K562 (cell line): ENCODE measurements around the gene KLHL41. TPM values are rescaled to one million over a fixed set of nuclear protein-coding genes. Genes with fewer than 3 reads are reported as not detected.

Source experiments
- ATAC-seq: fragments of 200-7000 bp; cut with Tn5 transposase; 3 replicates; pipeline ENCODE4 v1.9.1; 2020; ENCODE audit warnings: moderate library complexity
- BruUV-seq: library from RNA; stranded (reverse); fragments of 400-500 nt; replicated peaks from 2 replicates; lab custom pipeline; 2021; lab: Mats Ljungman, UMichigan
- CTCF ChIA-PET: fragments of 300-600 bp; formaldehyde crosslinking; extraction: SDS; loops from one replicate; lab custom pipeline; 2021; ENCODE audit warnings: low intra/inter-chr PET ratio; lab: Yijun Ruan, JAX
- POLR2A ChIA-PET: fragments of 300-600, 350-650 bp; sonication (Branson Sonifier 250); formaldehyde crosslinking; extraction: SDS; loops from one replicate; lab custom pipeline; 2021; ENCODE audit warnings: antibody characterized with exemption, inconsistent platforms; lab: Yijun Ruan, JAX
- DNase-seq, 4 experiments: peaks; one replicate each; pipeline versions ENCODE4 v3.0.0 to v3.0.0-alpha.2; 2011 to 2018; ENCODE audit warnings: low spot score in 3 of 4, mixed read lengths in 3 of 4; ENCODE audit errors: extremely low read depth in 1 of 4
- FAIRE-seq: peaks from 2 replicates; lab custom pipeline; 2011; peaks lifted over from hg19 to GRCh38; lab: Jason Lieb, UNC
- H2AFZ ChIP-seq: 2 replicates; pipeline ENCODE4 v1.6.0; 2011; ENCODE audit warnings: low read depth, low read length, control low read depth, inconsistent platforms
- H3K27ac ChIP-seq: fragments of 200-600 bp; 3 replicates; pipeline ENCODE4 v1.8.0; 2011; ENCODE audit warnings: low read depth, mild to moderate bottlenecking, control low read depth, inconsistent platforms, low read length, moderate library complexity, mixed read lengths; ENCODE audit errors: extremely low read depth
- H3K27me3 ChIP-seq, 2 experiments: fragments of 300-600 bp in 1 of 2; 2 replicates in 1 of 2; 3 replicates in 1 of 2; pipeline versions ENCODE4 v1.6.0 to v1.8.0; 2011; ENCODE audit warnings: inconsistent platforms in 2 of 2, low read length in 2 of 2, mild to moderate bottlenecking in 1 of 2, mixed read lengths in 1 of 2, moderate library complexity in 1 of 2; ENCODE audit not compliant: control insufficient read depth in 2 of 2, insufficient read depth in 2 of 2
- H3K36me3 ChIP-seq: fragments of 300-600 bp; 3 replicates; pipeline ENCODE4 v1.8.0; 2011; ENCODE audit warnings: mild to moderate bottlenecking, low read length, inconsistent platforms; ENCODE audit not compliant: control insufficient read depth, insufficient read depth
- H3K4me1 ChIP-seq, 2 experiments: fragments of 200-600 bp in 1 of 2; replicated peaks in 1 of 2; 2 replicates in 1 of 2; 3 replicates in 1 of 2; pipeline versions ENCODE4 v1.5.1 to v1.8.0; 2011; ENCODE audit warnings: inconsistent platforms in 2 of 2, low read length in 2 of 2, mild to moderate bottlenecking in 1 of 2, mixed read lengths in 1 of 2, moderate library complexity in 1 of 2; ENCODE audit not compliant: control insufficient read depth in 2 of 2, insufficient read depth in 2 of 2
- H3K4me2 ChIP-seq: 2 replicates; pipeline ENCODE4 v1.6.1; 2011; ENCODE audit warnings: low read length, control low read depth, inconsistent platforms, mixed read lengths; ENCODE audit not compliant: insufficient read depth
- H3K4me3 ChIP-seq: fragments of 200-600 bp; sonication (generic), shearing (Covaris generic); 2 replicates; pipeline ENCODE4 v1.5.1; 2016; ENCODE audit warnings: control low read depth, inconsistent platforms
- H3K79me2 ChIP-seq: fragments of 200-600 bp; 3 replicates; pipeline ENCODE4 v1.8.0; 2011; ENCODE audit warnings: low read length, inconsistent platforms; ENCODE audit not compliant: control insufficient read depth, insufficient read depth
- H3K9ac ChIP-seq, 2 experiments: 2 replicates each; pipeline versions ENCODE4 v1.6.0 to v1.6.1; 2011; ENCODE audit warnings: low read depth in 2 of 2, low read length in 2 of 2, control low read depth in 1 of 2, inconsistent platforms in 1 of 2, mild to moderate bottlenecking in 1 of 2, mixed read lengths in 1 of 2; ENCODE audit not compliant: insufficient read depth in 1 of 2
- H3K9me1 ChIP-seq: one replicate; pipeline ENCODE4 v1.6.0; 2011; ENCODE audit warnings: inconsistent platforms, mild to moderate bottlenecking, low read length, moderate library complexity; ENCODE audit not compliant: control insufficient read depth, insufficient read depth
- H3K9me3 ChIP-seq: replicated peaks from 2 replicates; pipeline ENCODE4 v1.5.1; 2011; ENCODE audit warnings: low read depth, low read length, inconsistent platforms; ENCODE audit not compliant: control insufficient read depth, insufficient read depth
- H4K20me1 ChIP-seq: replicated peaks from 2 replicates; pipeline ENCODE4 v1.6.1; 2011; ENCODE audit warnings: low read length, inconsistent platforms, mixed read lengths; ENCODE audit not compliant: control insufficient read depth, insufficient read depth
- BHLHE40 ChIP-seq: IDR thresholded peaks from 2 replicates; pipeline ENCODE4 v1.6.1; 2011; ENCODE audit warnings: low read length, improper control_type of control experiment
- E2F1 ChIP-seq: sonication (generic); formaldehyde crosslinking; IDR thresholded peaks from 2 replicates; pipeline ENCODE4 v1.8.1; 2023; ENCODE audit warnings: mild to moderate bottlenecking, missing genetic modification reagents, moderate library complexity
- ELF4 ChIP-seq: fragments of 450-650 bp; formaldehyde crosslinking; IDR thresholded peaks from 2 replicates; pipeline ENCODE4 v1.4.0; 2022; ENCODE audit warnings: missing genetic modification characterization
- ESRRB ChIP-seq: fragments of 250-450 bp; sonication (Bioruptor Pico); IDR thresholded peaks from 2 replicates; pipeline ENCODE4 v1.5.0; 2020; ENCODE audit warnings: mild to moderate bottlenecking, moderate library complexity, borderline replicate concordance
- EZH2 ChIP-seq: IDR thresholded peaks from 2 replicates; pipeline ENCODE4 v1.6.1; 2012; ENCODE audit warnings: low read depth, mild to moderate bottlenecking, inconsistent platforms, low read length, borderline replicate concordance
- GTF2B ChIP-seq: IDR thresholded peaks from 2 replicates; pipeline ENCODE4 v1.6.1; 2011; ENCODE audit not compliant: insufficient read length; ENCODE audit errors: extremely low read depth
- ILF3 ChIP-seq: fragments of 450-650 bp; IDR thresholded peaks from 2 replicates; pipeline ENCODE4 v1.6.1; 2018; ENCODE audit warnings: antibody characterized with exemption, mild to moderate bottlenecking, moderate library complexity, borderline replicate concordance
- MITF ChIP-seq: IDR thresholded peaks from 2 replicates; pipeline ENCODE4 v1.6.1; 2014; ENCODE audit warnings: antibody characterized with exemption
- PTRF ChIP-seq: fragments of 450-650 bp; IDR thresholded peaks from 2 replicates; pipeline ENCODE4 v1.6.1; 2016; ENCODE audit warnings: mild to moderate bottlenecking, missing genetic modification characterization, missing compliant biosample characterization
- RAD21 ChIP-seq, 2 experiments: fragments of 250-450 bp in 1 of 2; fragments of 450-650 bp in 1 of 2; sonication (Bioruptor Pico) in 1 of 2; formaldehyde crosslinking in 1 of 2; IDR thresholded peaks in 1 of 2; conservative IDR thresholded peaks in 1 of 2; 2 replicates each; pipeline versions ENCODE4 v1.4.0 to v1.8.0; 2020 to 2022; ENCODE audit warnings: mild to moderate bottlenecking in 2 of 2, moderate library complexity in 1 of 2
- ZBTB11 ChIP-seq, 3 experiments: fragments of 200-800 bp in 1 of 3; fragments of 250-450 bp in 1 of 3; fragments of 450-650 bp in 1 of 3; sonication (Bioruptor Pico) in 1 of 3; sonication (Bioruptor generic) in 1 of 3; formaldehyde crosslinking in 1 of 3; IDR thresholded peaks; 2 replicates each; pipeline versions ENCODE4 v1.6.1 to v1.8.0; 2016 to 2022; ENCODE audit warnings: mild to moderate bottlenecking in 2 of 3, missing genetic modification characterization in 2 of 3, missing compliant biosample characterization in 1 of 3, moderate library complexity in 1 of 3
- ZKSCAN1 ChIP-seq: fragments of 150-350 bp; IDR thresholded peaks from 2 replicates; pipeline ENCODE4 v1.6.1; 2016; ENCODE audit warnings: low read depth, low read length
- ZNF121 ChIP-seq: sonication (generic); formaldehyde crosslinking; conservative IDR thresholded peaks from 2 replicates; pipeline ENCODE4 v1.8.0; 2022; ENCODE audit warnings: missing genetic modification reagents
- ZNF224 ChIP-seq: sonication (generic); formaldehyde crosslinking; IDR thresholded peaks from 2 replicates; pipeline ENCODE4 v1.8.0; 2022; ENCODE audit warnings: mild to moderate bottlenecking, missing genetic modification reagents
- ZNF584 ChIP-seq: fragments of 200-800 bp; sonication (Bioruptor generic); IDR thresholded peaks from 2 replicates; pipeline ENCODE4 v1.6.1; 2016; ENCODE audit warnings: low read depth, mild to moderate bottlenecking, missing genetic modification characterization, missing compliant biosample characterization
- ZNF785 ChIP-seq: fragments of 250-450 bp; sonication (Bioruptor Pico); IDR thresholded peaks from 2 replicates; pipeline ENCODE4 v1.4.0; 2020; ENCODE audit warnings: mild to moderate bottlenecking
- ZSCAN32 ChIP-seq: fragments of 450-650 bp; formaldehyde crosslinking; IDR thresholded peaks from 2 replicates; pipeline ENCODE4 v1.4.0; 2020; ENCODE audit warnings: mild to moderate bottlenecking, moderate library complexity
- WGBS: fragments of 100-300 bp; shearing (Covaris generic); methylation state at CpG from one replicate; pipeline ENCODE4 v1.1.6; 2016; ENCODE audit warnings: low coverage, mixed read lengths; ENCODE audit not compliant: insufficient coverage; ENCODE audit errors: missing lambda C conversion rate; 5-methylcytosine and 5-hydroxymethylcytosine counted together
- in situ Hi-C: fragments of 300-500 bp; cut with MboI; formaldehyde crosslinking; loops from 4 replicates; pipeline ENCODE4 v1.15.0; 2018; ENCODE audit warnings: inconsistent platforms, mixed read lengths
- intact Hi-C: fragments of 100-400 bp; cut with micrococcal nuclease; formaldehyde crosslinking; loops from 2 replicates; pipeline ENCODE4 v1.14.2; 2022
- polyA plus RNA-seq, 8 experiments: library from polyadenylated mRNA; depleted of rRNA in 4 of 8; stranded (reverse) in 5 of 8; unstranded in 3 of 8; fragments of >200 nt; fragmentation: Nextera tagmentation in 2 of 8; fragmentation: Illumina TruSeq in 1 of 8; extraction: Ambion mirVana in 2 of 8; extraction: Trizol in 1 of 8; gene quantifications; 2 replicates each; pipeline versions ENCODE4 v1.2.1 to v1.2.3, GENCODE V29; 2011 to 2014; ENCODE audit warnings: inconsistent platforms in 1 of 8, missing spikeins in 1 of 8
- total RNA-seq, 7 experiments: library from RNA; depleted of rRNA in 6 of 7; stranded (reverse); fragments of >200 nt in 6 of 7; fragmentation: Illumina TruSeq in 2 of 7; extraction: Trizol in 2 of 7; gene quantifications; 2 replicates each; pipeline versions ENCODE4 v1.2.1 to v1.2.3, GENCODE V29; 2011 to 2021; ENCODE audit warnings: low replicate concordance in 1 of 7

Gene KLHL41
- total and polyA plus RNA-seq, 9 of the 15 experiments (the other 6 are each of a cell fraction or from before 2014, with no cell fraction given), result 0.05 to 1.5 (median 0.09) TPM

GRCh38 chr2:169546756-169547155, 37.3 kb downstream of the KLHL41 start:
- Histone ChIP-seq H3K4me1 (peaks cover under 1 to 5% of the 10 kb centered on the region in 2 experiments; a peak in 2 of 5 replicates), H4K20me1 (no peaks in the 10 kb centered on the region), H3K36me3 (peaks cover 77% of the 10 kb centered on the region), H3K27ac (no peak overlapping the region), H3K9me1 (no peaks in the 10 kb centered on the region), H2AFZ (no peak overlapping the region), H3K4me2 (no peak overlapping the region), H3K79me2 (no peaks in the 10 kb centered on the region), H3K4me3 (no peak overlapping the region), H3K9ac (no peak overlapping the region), H3K9me3 (no peaks in the 10 kb centered on the region), H3K27me3 (no peaks in the 10 kb centered on the region)
- 57% methylated on average over 2 of the region's 2 CpGs for WGBS
- ChIA-PET POLR2A (no interaction called here), CTCF (no interaction called here)
- ATAC-seq, result no peak
- in situ Hi-C loops, result no loop called here
- no peak for DNase-seq
- intact Hi-C loops, result no loop called here
- no TSS peak for BruUV-seq
- FAIRE-seq, result no peak
- no peak for TF ChIP-seq ZNF121 (CRISPR knock-in tag)
- no peak for TF ChIP-seq ZNF584 (CRISPR knock-in tag)
- TF ChIP-seq ILF3, result no peak
- no peak for TF ChIP-seq E2F1
- no peak for TF ChIP-seq ZKSCAN1
- TF ChIP-seq ZNF785 (CRISPR knock-in tag), result no peak
- no peak for TF ChIP-seq ZSCAN32 (CRISPR knock-in tag)
- TF ChIP-seq GTF2B, result no peak
- TF ChIP-seq RAD21 (CRISPR knock-in tag; conservative IDR thresholded peaks at IDR 0.05 in 1 of 2, IDR thresholded peaks at IDR 0.05 in 1 of 2), result no peak
- no peak for TF ChIP-seq EZH2
- no peak for TF ChIP-seq ELF4 (CRISPR knock-in tag)
- no peak for TF ChIP-seq ZBTB11 (CRISPR knock-in tag; IDR thresholded peaks at IDR 0.05)
- no peak for TF ChIP-seq MITF
- TF ChIP-seq BHLHE40, result no peak
- TF ChIP-seq PTRF (tag), result no peak
- TF ChIP-seq ESRRB (CRISPR knock-in tag), result no peak
- TF ChIP-seq ZNF224 (CRISPR knock-in tag), result no peak
